ENCODE measurements around the gene STAG3. TPM values are rescaled to one million over a fixed set of nuclear protein-coding genes. Genes with fewer than 3 reads are reported as not detected.
"Not testable (repeated sequence)": the region's sequence is repeated elsewhere in the genome, so short reads cannot be mapped to it uniquely, and the experiment has no call there.

STAG3 gene
- total RNA-seq, 1 experiment from 2014 or later, result 3.1 TPM

- Mint-ChIP-seq H3K27me3 (ENCODE audit: low read depth) (peaks cover 31% of the 10 kb centered on the region), H3K4me1 (peaks cover 10 to 15% of the 10 kb centered on the region in 2 experiments), H3K9me3 (no peaks in the 10 kb centered on the region), H3K27ac (no peak overlapping the region), H3K36me3 (ENCODE audit: insufficient read depth in 1 of 3, low read depth in 3 of 3) (peaks cover 2 to 7% (median 6%) of the 10 kb centered on the region in 3 experiments; a peak in 3 of 7 replicates), H3K4me3 (peak overlapping the region in 1 of 2 experiments; percentile 98; a peak in 3 of 5 replicates)
- Histone ChIP-seq H3K23me2 (ENCODE audit: insufficient read length, low read depth, low read length, poor library complexity, severe bottlenecking) (peaks cover 15% of the 10 kb centered on the region), H4K8ac (replicated peaks; ENCODE audit: insufficient read length, low read depth, low read length) (no peak overlapping the region), H3K14ac (ENCODE audit: insufficient read depth, low read length) (no peak overlapping the region), H3T11ph (ENCODE audit: low read length) (no peak overlapping the region), H3K27ac (ENCODE audit: insufficient read length, low read depth, low read length) (no peak overlapping the region), H3K4me1 (ENCODE audit: insufficient read depth, low read length) (peaks cover 4% of the 10 kb centered on the region; the same call in 1 of the 2 replicates), H3K23ac (ENCODE audit: insufficient read length, low read depth, low read length) (no peak overlapping the region), H3K79me2 (ENCODE audit: insufficient read depth, low read length) (no peaks in the 10 kb centered on the region), H2BK15ac (ENCODE audit: low read depth, low read length) (no peak overlapping the region), H3K56ac (ENCODE audit: insufficient read length, low read depth, low read length) (no peak overlapping the region), H2BK20ac (ENCODE audit: low read depth, low read length, poor library complexity, severe bottlenecking) (no peak overlapping the region), H4K91ac (ENCODE audit: insufficient read length, low read depth, low read length) (no peak overlapping the region), H2BK12ac (ENCODE audit: insufficient read length, low read depth, low read length) (no peak overlapping the region), H3K9ac (ENCODE audit: extremely low read depth, insufficient read length, low read length) (no peak overlapping the region), H4K20me1 (ENCODE audit: control insufficient read depth, insufficient read depth, insufficient read length) (no peaks in the 10 kb centered on the region), H3K4me2 (ENCODE audit: insufficient read depth, insufficient read length, low read length) (no peak overlapping the region), H2AK5ac (ENCODE audit: insufficient read length, low read length) (no peak overlapping the region), H3K27me3 (ENCODE audit: insufficient read depth, low read length) (no peaks in the 10 kb centered on the region; the same call in 1 of the 2 replicates), H3K4ac (ENCODE audit: low read depth, low read length) (no peak overlapping the region), H2AFZ (ENCODE audit: low read length) (no peak overlapping the region), H4K5ac (ENCODE audit: insufficient read length, low read depth, low read length) (no peak overlapping the region), H3K18ac (ENCODE audit: insufficient read length, low read depth, low read length) (no peak overlapping the region), H3K9me3 (ENCODE audit: control insufficient read depth, low read depth, low read length) (no peaks in the 10 kb centered on the region), H3K79me1 (ENCODE audit: insufficient read depth, low read depth, low read length, poor library complexity, severe bottlenecking) (no peaks in the 10 kb centered on the region), H2BK120ac (ENCODE audit: low read depth, low read length, poor library complexity, severe bottlenecking) (no peak overlapping the region), H2BK5ac (ENCODE audit: insufficient read length, low read length) (no peak overlapping the region)
- DNase-seq, result no peak
- WGBS (ENCODE audit: extremely low coverage, insufficient read length, low lambda C conversion rate), result no CpG with 5 or more reads among the region's 1 CpG
- no peak for TF ChIP-seq CTCF (conservative IDR thresholded peaks at IDR 0.05)
These were observed 49.1 kb upstream of the STAG3 start for GRCh38 chr7:100128637-100128963.

- H3K23ac ChIP-seq (ENCODE audit: insufficient read length, low read depth, low read length); H4K20me1 ChIP-seq (ENCODE audit: control insufficient read depth, insufficient read depth, insufficient read length); H2AK5ac ChIP-seq (ENCODE audit: insufficient read length, low read length); H3K4me1 ChIP-seq (ENCODE audit: insufficient read depth, low read length); H3K56ac ChIP-seq (ENCODE audit: insufficient read length, low read depth, low read length); H3K18ac ChIP-seq (ENCODE audit: insufficient read length, low read depth, low read length); H3K36me3 Mint-ChIP-seq (ENCODE audit: insufficient read depth in 1 of 3, low read depth in 3 of 3); H4K91ac ChIP-seq (ENCODE audit: insufficient read length, low read depth, low read length); H2BK120ac ChIP-seq (ENCODE audit: low read depth, low read length, poor library complexity, severe bottlenecking); H2BK20ac ChIP-seq (ENCODE audit: low read depth, low read length, poor library complexity, severe bottlenecking); H3K79me1 ChIP-seq (ENCODE audit: insufficient read depth, low read depth, low read length, poor library complexity, severe bottlenecking); H3T11ph ChIP-seq (ENCODE audit: low read length); H3K79me2 ChIP-seq (ENCODE audit: insufficient read depth, low read length); H3K14ac ChIP-seq (ENCODE audit: insufficient read depth, low read length); H3K4me3 Mint-ChIP-seq; H2BK12ac ChIP-seq (ENCODE audit: insufficient read length, low read depth, low read length); H3K27ac Mint-ChIP-seq; DNase-seq; H3K9ac ChIP-seq (ENCODE audit: extremely low read depth, insufficient read length, low read length); H2BK15ac ChIP-seq (ENCODE audit: low read depth, low read length); H3K4me2 ChIP-seq (ENCODE audit: insufficient read depth, insufficient read length, low read length); H4K5ac ChIP-seq (ENCODE audit: insufficient read length, low read depth, low read length); H4K8ac ChIP-seq (replicated peaks; ENCODE audit: insufficient read length, low read depth, low read length); H3K9me3 ChIP-seq (ENCODE audit: control insufficient read depth, low read depth, low read length); H3K27me3 ChIP-seq (ENCODE audit: insufficient read depth, low read length); H3K4ac ChIP-seq (ENCODE audit: low read depth, low read length); H3K27ac ChIP-seq (ENCODE audit: insufficient read length, low read depth, low read length); H2AFZ ChIP-seq (ENCODE audit: low read length); H2BK5ac ChIP-seq (ENCODE audit: insufficient read length, low read length); H3K9me3 Mint-ChIP-seq: not testable (repeated sequence)
- H3K27me3 Mint-ChIP-seq (ENCODE audit: low read depth), result peaks cover 31% of the 10 kb centered on the region
- no CpG with 5 or more reads among the region's 1 CpG for WGBS (ENCODE audit: extremely low coverage, insufficient read length, low lambda C conversion rate)
- H3K4me1 Mint-ChIP-seq, result peaks cover 10 to 15% of the 10 kb centered on the region in 2 experiments
- H3K23me2 ChIP-seq (ENCODE audit: insufficient read length, low read depth, low read length, poor library complexity, severe bottlenecking), result peaks cover 15% of the 10 kb centered on the region
These were observed 47.5 kb upstream of the STAG3 start for GRCh38 chr7:100130220-100130607.

Measured in H9 (cell line).